ENCODE data around the gene MED8. TPM values are rescaled to one million over a fixed set of nuclear protein-coding genes. Genes with fewer than 3 reads are reported as not detected.

The MED8 gene
- total and polyA plus RNA-seq, 2 of the 8 experiments (the other 6 are each of a cell fraction or from before 2014, with no cell fraction given) = 7.0 to 20.6 TPM

GRCh38 chr1:43344267-43344850, 45.2 kb downstream of the MED8 start (continued):
- no peak for TF ChIP-seq CHD7 (IDR thresholded peaks at IDR 0.05; ENCODE audit: insufficient replicate concordance, low read length)
- TF ChIP-seq CREB1 (IDR thresholded peaks at IDR 0.05) = no peak
- no peak for TF ChIP-seq BCL11A (IDR thresholded peaks at IDR 0.05; ENCODE audit: low read depth in 2 of 2, low read length in 2 of 2)
- no peak for TF ChIP-seq SIRT6 (IDR thresholded peaks at IDR 0.05; ENCODE audit: low read length)
- TF ChIP-seq RNF2 (IDR thresholded peaks at IDR 0.05; ENCODE audit: borderline replicate concordance, low read depth, low read length, missing control alignments, poor library complexity, severe bottlenecking) = no peak
- no peak for TF ChIP-seq RAD21 (IDR thresholded peaks at IDR 0.05 in 1 of 2, conservative IDR thresholded peaks at IDR 0.05 in 1 of 2; ENCODE audit: low read depth in 2 of 2, low read length in 2 of 2)
- no peak for TF ChIP-seq TBP (IDR thresholded peaks at IDR 0.05; ENCODE audit: low read depth, low read length)
- TF ChIP-seq ATF3 (IDR thresholded peaks at IDR 0.05; ENCODE audit: insufficient read depth, low read depth, low read length) = no peak

Measured in H1 (cell line).